Measurements from ENCODE around the gene PTPRJ. TPM values are rescaled to one million over a fixed set of nuclear protein-coding genes. Genes with fewer than 3 reads are reported as not detected.
A peak's percentile ranks its signal among the peaks of the same experiment; 100 is the strongest.

The PTPRJ gene
- total and polyA plus RNA-seq, 7 donors = 2.4 to 23.3 (median 10.2) TPM

- intact Hi-C loops (cut with DNase I) = no loop called here
- DNase-seq = no peak
- peak overlapping the region in 3 of 4 donors; percentile 8 to 37 (median 26) for H3K27ac ChIP-seq
- peaks cover 0 to 20% (median 11%) of the 10 kb centered on the region in 4 donors for H3K4me1 ChIP-seq
- H3K9me3 ChIP-seq = no peaks in the 10 kb centered on the region
- TF ChIP-seq POLR2AphosphoS5 (IDR thresholded peaks at IDR 0.05) (no peak), CTCF (IDR thresholded peaks at IDR 0.05) (no peak), POLR2A (IDR thresholded peaks at IDR 0.05) (no peak), EP300 (IDR thresholded peaks at IDR 0.05) (no peak)
- H3K36me3 ChIP-seq = no peaks in the 10 kb centered on the region
- 80 to 85% methylated on average over 8 of the region's 8 CpGs for WGBS, 2 donors
- H3K4me3 ChIP-seq = no peak overlapping the region
- no peaks in the 10 kb centered on the region for H3K27me3 ChIP-seq
These were observed 67.3 kb downstream of the PTPRJ start for GRCh38 chr11:48047616-48048015.

DNA sequence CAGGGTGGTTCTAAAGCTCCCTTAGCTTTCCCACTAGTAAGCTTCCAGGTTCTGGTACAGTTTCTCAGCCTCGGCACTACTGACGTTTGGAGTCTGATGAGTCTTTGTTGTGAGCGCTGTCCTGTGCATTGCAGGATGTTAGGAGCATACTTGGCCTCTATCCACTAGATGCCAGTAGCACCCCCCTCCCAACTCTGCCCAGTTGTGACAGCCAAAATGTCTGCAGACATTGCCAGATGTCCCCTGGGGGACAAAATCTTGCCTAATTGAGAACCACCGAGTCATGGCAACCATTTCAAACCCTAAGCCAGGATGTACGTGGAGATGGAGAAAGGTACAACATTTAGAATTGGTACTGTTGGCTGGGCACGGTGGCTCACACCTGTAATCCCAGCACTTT lies 68.7 kb downstream of the PTPRJ start:
- no peak for DNase-seq
- 94% methylated on average over 6 of the region's 6 CpGs for WGBS, 2 donors
- intact Hi-C loops (cut with DNase I) = no loop called here
- Histone ChIP-seq H3K9me3 (no peaks in the 10 kb centered on the region), H3K4me1 (peaks cover 0 to 23% (median 9%) of the 10 kb centered on the region in 4 donors), H3K27ac (peak overlapping the region in 2 of 4 donors; percentile 12 to 37), H3K36me3 (no peaks in the 10 kb centered on the region), H3K4me3 (no peak overlapping the region), H3K27me3 (no peaks in the 10 kb centered on the region)
- no peak for TF ChIP-seq CTCF (IDR thresholded peaks at IDR 0.05)
- no peak for TF ChIP-seq POLR2AphosphoS5 (IDR thresholded peaks at IDR 0.05)
- TF ChIP-seq EP300 (IDR thresholded peaks at IDR 0.05) = no peak
- TF ChIP-seq POLR2A (IDR thresholded peaks at IDR 0.05) = no peak

DNA sequence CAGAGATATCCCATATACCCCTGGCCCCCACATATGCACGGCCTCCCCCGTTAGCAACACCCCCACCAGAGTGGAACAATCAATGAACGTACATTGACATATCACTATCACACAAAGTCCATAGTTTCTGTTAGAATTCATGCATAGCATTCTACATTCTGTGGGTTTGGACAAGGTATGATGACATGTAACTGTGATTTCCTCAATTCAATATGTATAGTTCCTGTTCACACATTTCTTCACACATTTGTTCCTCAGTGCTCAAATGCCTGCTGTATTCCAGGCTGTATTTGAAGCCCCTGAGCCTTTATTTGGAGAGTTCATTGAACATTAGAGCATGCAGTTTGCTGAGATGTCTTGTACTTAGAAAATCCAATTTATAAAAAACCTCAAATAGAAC lies 69.9 kb downstream of the PTPRJ start:
- H3K4me3 ChIP-seq = no peak overlapping the region
- intact Hi-C loops (cut with DNase I) = no loop called here
- H3K4me1 ChIP-seq = peaks cover 0 to 27% (median 9%) of the 10 kb centered on the region in 4 donors
- H3K36me3 ChIP-seq = no peaks in the 10 kb centered on the region
- H3K27ac ChIP-seq = no peak overlapping the region
- no peaks in the 10 kb centered on the region for H3K9me3 ChIP-seq
- no peak for DNase-seq
- WGBS, 2 donors = 53 to 65% methylated on average over 3 of the region's 3 CpGs
- H3K27me3 ChIP-seq = no peaks in the 10 kb centered on the region
- TF ChIP-seq POLR2AphosphoS5 (IDR thresholded peaks at IDR 0.05) = no peak
- TF ChIP-seq EP300 (IDR thresholded peaks at IDR 0.05) = no peak

DNA sequence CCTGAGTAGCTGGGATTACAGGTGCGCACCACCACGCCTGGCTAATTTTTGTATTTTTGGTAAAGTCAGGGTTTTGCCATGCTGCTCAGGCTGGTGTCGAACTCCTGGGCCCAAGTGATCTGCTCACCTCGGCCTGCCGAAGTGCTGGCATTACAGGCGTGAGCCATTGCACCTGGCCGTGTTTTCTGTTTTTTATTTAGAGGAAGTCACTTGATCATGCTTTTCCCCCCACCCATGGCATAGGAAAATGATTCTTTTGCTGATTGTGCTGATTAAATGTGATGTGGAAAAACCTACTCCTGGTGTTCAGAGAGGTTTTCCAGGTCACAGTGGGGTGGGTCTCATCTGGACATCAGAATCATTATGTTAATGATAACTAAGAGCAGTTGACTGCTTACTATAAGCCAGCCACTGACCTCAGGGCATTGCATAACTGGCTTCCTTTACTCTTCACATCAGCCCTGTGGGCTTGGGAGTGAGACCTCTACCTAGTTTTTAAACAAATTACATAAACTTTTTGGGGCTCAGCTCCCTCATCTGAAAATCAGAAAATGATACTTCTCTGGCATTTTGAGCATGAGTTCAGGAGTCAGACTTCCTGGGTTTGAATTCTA lies 71.0 kb downstream of the PTPRJ start:
- Histone ChIP-seq H3K27ac (peak overlapping the region in 1 of 4 donors; percentile 34), H3K4me3 (no peak overlapping the region), H3K4me1 (peaks cover 0 to 32% (median 17%) of the 10 kb centered on the region in 4 donors), H3K9me3 (no peaks in the 10 kb centered on the region), H3K36me3 (no peaks in the 10 kb centered on the region), H3K27me3 (no peaks in the 10 kb centered on the region)
- no peak for DNase-seq
- intact Hi-C loops (cut with DNase I) = no loop called here
- WGBS, 2 donors = 72 to 92% methylated on average over 7 of the region's 7 CpGs
- TF ChIP-seq POLR2AphosphoS5 (IDR thresholded peaks at IDR 0.05) (no peak), CTCF (IDR thresholded peaks at IDR 0.05) (no peak), EP300 (IDR thresholded peaks at IDR 0.05) (no peak), POLR2A (IDR thresholded peaks at IDR 0.05) (no peak)

DNA sequence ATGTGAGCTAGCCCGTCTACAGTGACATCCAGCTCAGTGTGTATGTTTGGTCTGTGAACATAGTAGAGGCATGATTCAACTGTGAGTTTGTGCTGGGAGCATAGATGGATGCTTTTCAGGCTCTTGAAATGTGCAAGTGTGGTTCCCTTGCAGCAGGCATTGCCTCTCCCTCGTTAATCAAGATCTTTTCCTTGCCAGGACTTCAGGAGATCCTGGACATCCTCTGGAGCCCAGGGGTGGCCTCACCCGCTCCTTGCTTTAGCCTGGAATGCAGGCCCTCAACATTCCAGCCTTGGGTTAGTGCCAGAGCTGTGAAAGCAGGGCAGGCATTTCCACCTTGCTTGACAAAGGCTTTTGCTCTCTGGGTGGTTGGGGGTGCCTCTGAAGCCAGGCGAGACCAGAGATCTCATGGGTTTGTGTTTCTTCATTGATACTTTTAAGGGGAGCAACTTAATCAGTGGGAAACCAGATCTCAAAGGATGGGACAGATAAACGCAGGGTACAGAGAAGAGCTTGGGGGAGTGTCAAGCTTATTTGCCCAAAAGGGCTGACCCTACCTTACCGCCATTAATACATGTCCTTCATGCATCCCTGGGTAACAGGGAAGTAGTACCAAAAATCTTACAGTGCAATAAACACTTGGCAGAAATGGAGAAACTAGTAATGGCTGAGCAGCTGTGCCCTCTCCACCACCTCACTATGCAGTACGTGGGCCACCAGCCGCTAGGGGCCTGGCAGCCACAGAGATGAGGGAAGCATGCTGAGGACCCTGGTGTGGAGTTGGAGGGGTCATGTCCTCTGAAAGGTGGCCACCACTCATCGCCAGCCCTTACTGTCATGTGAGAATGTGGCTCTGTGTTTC lies 72.1 kb downstream of the PTPRJ start:
- H3K27me3 ChIP-seq = no peaks in the 10 kb centered on the region
- no peak for DNase-seq
- WGBS, 2 donors = 77 to 78% methylated on average over 9 of the region's 9 CpGs
- H3K9me3 ChIP-seq = no peaks in the 10 kb centered on the region
- peaks cover 0 to 32% (median 17%) of the 10 kb centered on the region in 4 donors for H3K4me1 ChIP-seq
- H3K27ac ChIP-seq = peak overlapping the region in 1 of 4 donors; percentile 34
- H3K36me3 ChIP-seq = no peaks in the 10 kb centered on the region
- intact Hi-C loops (cut with DNase I) = no loop called here
- no peak overlapping the region for H3K4me3 ChIP-seq
- TF ChIP-seq POLR2AphosphoS5 (IDR thresholded peaks at IDR 0.05) = no peak
- TF ChIP-seq POLR2A (IDR thresholded peaks at IDR 0.05) = no peak
- TF ChIP-seq CTCF (IDR thresholded peaks at IDR 0.05) = no peak
- no peak for TF ChIP-seq EP300 (IDR thresholded peaks at IDR 0.05)

Measured in sigmoid colon (tissue), 7 donors.